ENCODE measurements around the gene CAMTA1.

Gene CAMTA1

DNA sequence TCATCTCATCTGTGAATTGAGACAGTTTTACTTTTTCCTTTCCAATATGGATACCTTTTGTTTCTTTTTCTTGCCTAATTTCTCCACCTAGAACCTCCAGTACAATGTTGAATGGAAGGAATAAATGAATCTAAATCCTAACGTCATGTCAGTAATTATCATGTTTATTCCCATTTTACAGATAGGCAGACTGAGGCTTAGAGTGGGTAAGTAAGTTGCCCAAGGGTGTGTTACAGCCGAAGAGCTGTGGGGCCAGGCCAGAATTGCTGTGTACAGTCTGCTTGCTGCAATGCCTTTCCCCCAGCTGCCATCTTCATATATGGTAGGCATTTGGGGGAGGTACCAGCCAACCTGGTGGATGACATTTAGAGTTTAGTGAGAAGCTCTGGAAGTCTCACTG lies 162.7 kb downstream of the CAMTA1 start:
- no peak overlapping the region for H3K4me3 ChIP-seq (ENCODE audit: control insufficient read depth, low read depth, low read length)
- no peak for DNase-seq (ENCODE audit: low read depth)
- TF ChIP-seq, protein P1, sequence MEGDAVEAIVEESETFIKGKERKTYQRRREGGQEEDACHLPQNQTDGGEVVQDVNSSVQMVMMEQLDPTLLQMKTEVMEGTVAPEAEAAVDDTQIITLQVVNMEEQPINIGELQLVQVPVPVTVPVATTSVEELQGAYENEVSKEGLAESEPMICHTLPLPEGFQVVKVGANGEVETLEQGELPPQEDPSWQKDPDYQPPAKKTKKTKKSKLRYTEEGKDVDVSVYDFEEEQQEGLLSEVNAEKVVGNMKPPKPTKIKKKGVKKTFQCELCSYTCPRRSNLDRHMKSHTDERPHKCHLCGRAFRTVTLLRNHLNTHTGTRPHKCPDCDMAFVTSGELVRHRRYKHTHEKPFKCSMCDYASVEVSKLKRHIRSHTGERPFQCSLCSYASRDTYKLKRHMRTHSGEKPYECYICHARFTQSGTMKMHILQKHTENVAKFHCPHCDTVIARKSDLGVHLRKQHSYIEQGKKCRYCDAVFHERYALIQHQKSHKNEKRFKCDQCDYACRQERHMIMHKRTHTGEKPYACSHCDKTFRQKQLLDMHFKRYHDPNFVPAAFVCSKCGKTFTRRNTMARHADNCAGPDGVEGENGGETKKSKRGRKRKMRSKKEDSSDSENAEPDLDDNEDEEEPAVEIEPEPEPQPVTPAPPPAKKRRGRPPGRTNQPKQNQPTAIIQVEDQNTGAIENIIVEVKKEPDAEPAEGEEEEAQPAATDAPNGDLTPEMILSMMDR (IDR thresholded peaks at IDR 0.05; ENCODE audit: control insufficient read depth, insufficient read depth, low read depth, low read length, missing control alignments): no peak

DNA sequence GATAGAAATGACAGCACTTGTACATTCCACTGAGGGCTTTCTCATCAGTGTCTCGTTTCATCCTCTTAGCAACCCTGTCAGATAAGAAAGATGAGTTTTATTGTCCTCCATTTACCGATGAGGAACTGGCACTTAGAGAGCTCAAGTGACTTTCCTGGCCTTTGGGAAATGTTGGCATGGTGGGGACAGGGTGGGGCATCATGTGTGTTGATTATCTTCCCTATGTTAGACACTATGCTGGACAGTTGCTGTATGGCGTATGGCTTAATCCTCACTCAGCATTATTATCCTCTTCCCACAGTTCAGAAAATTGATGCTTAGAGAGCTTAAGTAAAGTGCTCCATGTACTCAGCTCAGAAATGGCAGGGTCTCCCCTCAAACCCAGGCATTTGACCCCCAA lies 163.2 kb downstream of the CAMTA1 start:
- TF ChIP-seq, protein P1 (IDR thresholded peaks at IDR 0.05; ENCODE audit: control insufficient read depth, insufficient read depth, low read depth, low read length, missing control alignments): no peak
- DNase-seq (ENCODE audit: low read depth): no peak
- no peak overlapping the region for H3K4me3 ChIP-seq (ENCODE audit: control insufficient read depth, low read depth, low read length)

DNA sequence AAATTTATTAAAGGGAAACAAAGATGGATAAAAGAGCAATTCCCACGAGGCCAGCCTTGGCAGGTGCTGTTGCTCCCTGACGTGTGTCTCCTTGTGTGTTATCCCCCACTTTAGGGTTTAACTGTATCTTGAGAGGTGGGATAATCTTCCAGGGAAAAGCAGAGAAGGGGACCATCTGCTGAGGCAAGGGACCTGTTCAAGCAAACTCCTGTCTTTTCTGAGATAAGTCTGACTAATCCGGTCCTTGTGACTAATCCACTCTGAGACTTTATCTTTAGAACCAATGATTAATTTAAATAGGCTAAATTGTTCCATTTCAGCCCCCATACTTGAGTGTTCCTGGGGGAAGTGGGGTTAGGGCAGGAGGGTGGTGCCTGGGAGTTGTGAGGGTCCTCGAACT lies 163.6 kb downstream of the CAMTA1 start:
- TF ChIP-seq, protein P1 (IDR thresholded peaks at IDR 0.05; ENCODE audit: control insufficient read depth, insufficient read depth, low read depth, low read length, missing control alignments): no peak
- H3K4me3 ChIP-seq (ENCODE audit: control insufficient read depth, low read depth, low read length): no peak overlapping the region
- no peak for DNase-seq (ENCODE audit: low read depth)

DNA sequence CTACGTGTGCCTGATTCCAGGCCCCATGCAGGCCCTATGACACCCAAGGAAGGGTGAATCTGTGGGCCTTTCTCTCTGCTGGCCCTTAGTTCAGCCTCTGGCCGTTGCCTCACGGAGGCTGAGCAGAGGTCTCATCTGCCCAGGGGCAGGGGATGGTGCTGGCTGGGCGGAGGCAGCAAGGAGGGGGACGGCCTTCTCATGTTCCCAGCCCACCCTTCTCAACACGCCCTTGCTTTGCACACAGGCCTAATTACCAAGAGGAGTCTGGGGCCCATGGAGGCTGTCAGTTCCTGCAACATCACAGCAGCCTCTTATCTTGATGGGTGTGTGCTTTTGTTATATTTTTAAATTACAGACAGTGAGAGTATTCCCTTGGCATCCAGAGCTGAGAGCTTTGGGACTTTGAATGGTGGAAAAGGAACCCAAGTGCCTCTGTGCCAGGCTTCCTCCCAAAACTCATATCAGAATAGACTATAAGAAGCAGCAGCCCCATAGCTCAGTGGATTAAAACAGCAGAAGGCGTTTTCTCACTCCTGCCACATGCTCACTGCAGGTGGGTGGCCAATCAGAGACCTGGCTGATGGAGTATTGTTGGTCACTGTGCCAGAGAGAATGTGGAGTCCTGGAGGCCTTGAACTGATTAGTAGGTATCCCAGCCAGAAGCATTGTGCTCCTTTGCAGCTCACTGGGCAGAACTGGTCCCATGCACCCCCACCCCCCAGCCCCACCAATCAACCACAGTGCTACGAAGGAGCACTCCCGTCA lies 164.9 kb downstream of the CAMTA1 start:
- H3K4me3 ChIP-seq (ENCODE audit: control insufficient read depth, low read depth, low read length): no peak overlapping the region
- TF ChIP-seq, protein P1 (IDR thresholded peaks at IDR 0.05; ENCODE audit: control insufficient read depth, insufficient read depth, low read depth, low read length, missing control alignments): no peak
- DNase-seq (ENCODE audit: low read depth): no peak

DNA sequence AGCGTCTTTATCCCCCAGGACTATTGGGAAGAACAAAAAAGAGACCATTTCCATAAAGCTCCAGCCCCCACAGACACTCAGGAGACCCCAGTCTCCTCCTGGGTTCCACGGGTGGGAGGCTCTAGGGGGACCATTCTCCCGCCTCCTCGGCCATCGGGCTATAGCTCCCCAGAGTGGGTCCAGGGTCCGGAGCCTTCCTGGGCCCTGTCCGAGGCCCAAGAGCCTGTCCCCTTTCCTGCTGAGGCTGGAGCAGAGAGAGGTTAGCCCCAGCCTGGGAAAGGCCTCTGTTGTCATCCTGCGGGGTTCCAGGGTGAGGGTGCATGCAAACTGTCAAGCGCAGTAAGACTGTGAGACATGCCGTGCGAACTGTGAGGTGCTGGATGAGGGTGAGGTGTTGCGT lies 166.3 kb downstream of the CAMTA1 start:
- DNase-seq (ENCODE audit: low read depth): no peak
- TF ChIP-seq, protein P1 (IDR thresholded peaks at IDR 0.05; ENCODE audit: control insufficient read depth, insufficient read depth, low read depth, low read length, missing control alignments): no peak
- no peak overlapping the region for H3K4me3 ChIP-seq (ENCODE audit: control insufficient read depth, low read depth, low read length)

DNA sequence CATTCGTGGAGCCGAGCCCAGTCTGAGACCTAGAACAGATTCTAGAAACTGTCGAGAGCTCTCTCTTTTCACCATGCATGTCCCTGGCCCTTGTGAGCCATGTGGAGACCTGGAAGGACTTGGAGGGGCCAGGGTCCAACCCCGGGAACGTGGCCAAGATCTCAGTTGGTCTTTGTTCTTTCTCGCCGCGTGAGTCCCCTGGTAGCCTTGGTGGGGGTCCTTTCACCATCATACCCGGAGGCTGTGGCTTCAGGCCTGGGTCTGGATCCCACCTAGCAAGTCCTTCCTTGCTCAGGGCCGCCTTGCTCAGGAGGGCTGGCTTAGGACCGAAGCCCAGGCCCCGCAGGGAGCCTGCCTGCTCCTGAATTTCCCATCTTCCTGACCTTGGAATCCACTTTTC lies 168.0 kb downstream of the CAMTA1 start:
- DNase-seq (ENCODE audit: low read depth): no peak
- TF ChIP-seq, protein P1 (IDR thresholded peaks at IDR 0.05; ENCODE audit: control insufficient read depth, insufficient read depth, low read depth, low read length, missing control alignments): no peak
- H3K4me3 ChIP-seq (ENCODE audit: control insufficient read depth, low read depth, low read length): no peak overlapping the region

Data from AG09309 (cell line).